ENCODE results near the gene ZNF599. TPM values are rescaled to one million over a fixed set of nuclear protein-coding genes. Genes with fewer than 3 reads are reported as not detected.

The ZNF599 gene
- total and polyA plus RNA-seq, 2 of the 13 experiments (the other 11 are each of a cell fraction or from before 2014, with no cell fraction given), result 5.8 to 7.3 TPM

DNA sequence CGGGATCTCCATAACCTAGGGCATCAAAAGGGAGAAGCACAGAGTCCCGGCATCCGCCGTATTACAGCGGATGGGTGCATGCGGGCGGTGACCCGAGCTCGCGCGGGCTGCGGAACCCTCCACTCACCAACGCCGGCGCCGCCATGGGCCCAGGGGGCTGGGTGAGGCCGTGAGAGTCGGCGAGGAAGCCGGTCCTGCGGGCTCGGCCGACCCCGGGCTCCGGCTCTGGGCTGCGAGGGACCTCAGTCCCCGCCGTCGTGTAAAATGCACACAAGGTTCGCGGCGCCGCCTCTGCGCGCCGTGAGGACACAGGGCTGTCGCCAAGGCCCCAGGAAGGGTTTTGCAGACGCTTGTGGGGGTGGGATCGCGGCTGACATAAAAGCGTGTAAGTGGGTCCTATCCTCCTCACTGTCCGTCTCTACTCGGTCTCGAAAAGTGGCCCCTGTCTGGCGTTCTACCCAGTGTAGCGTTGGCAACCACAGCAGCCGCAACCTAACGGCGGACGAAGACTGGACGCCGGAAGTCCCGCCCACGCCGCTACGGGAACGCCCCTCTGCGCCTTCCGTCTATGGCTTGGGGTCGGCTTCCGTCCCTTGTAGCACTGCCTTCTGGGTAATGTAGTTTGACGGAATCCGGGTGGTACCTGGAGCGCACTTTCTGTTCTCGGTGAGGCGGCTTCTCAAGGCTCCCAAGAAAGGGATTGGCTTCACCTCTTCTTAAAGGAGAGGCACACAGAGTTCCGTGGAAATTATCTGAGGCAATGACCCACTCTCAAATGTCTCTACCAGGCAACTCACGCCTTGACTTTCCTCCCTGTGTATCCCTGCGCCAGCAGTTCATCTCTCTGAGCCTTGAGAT lies at the start of gene ZNF599 (continued):
- TF ChIP-seq POLR2G (IDR thresholded peaks at IDR 0.05; ENCODE audit: low read depth, low read length), result peak; percentile 85
- TF ChIP-seq DNMT3B (CRISPR knock-in tag; conservative IDR thresholded peaks at IDR 0.05), result no peak
- TF ChIP-seq ZFP41 (CRISPR knock-in tag; IDR thresholded peaks at IDR 0.05; ENCODE audit: borderline replicate concordance), result no peak
- TF ChIP-seq PHF5A (CRISPR knock-in tag; IDR thresholded peaks at IDR 0.05; ENCODE audit: low read depth, unreplicated experiment), result no peak
- TF ChIP-seq, protein P1, sequence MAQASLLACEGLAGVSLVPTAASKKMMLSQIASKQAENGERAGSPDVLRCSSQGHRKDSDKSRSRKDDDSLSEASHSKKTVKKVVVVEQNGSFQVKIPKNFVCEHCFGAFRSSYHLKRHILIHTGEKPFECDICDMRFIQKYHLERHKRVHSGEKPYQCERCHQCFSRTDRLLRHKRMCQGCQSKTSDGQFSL (CRISPR knock-in tag; IDR thresholded peaks at IDR 0.05), result no peak
- TF ChIP-seq ZNF30 (CRISPR knock-in tag; IDR thresholded peaks at IDR 0.05), result no peak
- peak; percentile 31; the same call in 1 of the 2 replicates for TF ChIP-seq RAD21 (CRISPR knock-in tag; IDR thresholded peaks at IDR 0.05)
- TF ChIP-seq PRDM4 (CRISPR knock-in tag; IDR thresholded peaks at IDR 0.05; ENCODE audit: borderline replicate concordance), result no peak
- TF ChIP-seq FOXC1 (CRISPR knock-in tag; IDR thresholded peaks at IDR 0.05; ENCODE audit: borderline replicate concordance), result peak; percentile 85
- TF ChIP-seq MED8 (CRISPR knock-in tag; IDR thresholded peaks at IDR 0.05; ENCODE audit: insufficient replicate concordance), result no peak
- TF ChIP-seq NCOA1 (CRISPR knock-in tag; IDR thresholded peaks at IDR 0.05), result peak; percentile 64; the same call in 1 of the 2 replicates
- TF ChIP-seq ZZZ3 (CRISPR knock-in tag; IDR thresholded peaks at IDR 0.05; ENCODE audit: borderline replicate concordance), result peak; percentile 57; the same call in 1 of the 2 replicates
- peak; percentile 73; the same call in 1 of the 2 replicates for TF ChIP-seq MAF1 (CRISPR knock-in tag; IDR thresholded peaks at IDR 0.05; ENCODE audit: borderline replicate concordance)
- TF ChIP-seq CBX5 (CRISPR knock-in tag; IDR thresholded peaks at IDR 0.05; ENCODE audit: borderline replicate concordance), result no peak
- peak; percentile 44; the same call in 1 of the 2 replicates for TF ChIP-seq HOXA5 (CRISPR knock-in tag; IDR thresholded peaks at IDR 0.05)
- TF ChIP-seq ZNF33B (CRISPR knock-in tag; IDR thresholded peaks at IDR 0.05), result 0 out of 2 replicates have a peak, but pooled peaks have one; percentile 54
- TF ChIP-seq ZNF513 (CRISPR knock-in tag; conservative IDR thresholded peaks at IDR 0.05), result no peak
- TF ChIP-seq NCOA2 (CRISPR knock-in tag; IDR thresholded peaks at IDR 0.05), result no peak; the same call in 1 of the 2 replicates
- TF ChIP-seq MIER2 (CRISPR knock-in tag; IDR thresholded peaks at IDR 0.05), result no peak
- TF ChIP-seq NCOA5 (CRISPR knock-in tag; IDR thresholded peaks at IDR 0.05), result no peak
- peak; percentile 75 for TF ChIP-seq BCL3 (CRISPR knock-in tag; IDR thresholded peaks at IDR 0.05)
- TF ChIP-seq KDM5A (IDR thresholded peaks at IDR 0.05; ENCODE audit: borderline replicate concordance, low read length), result peak; percentile 56
- TF ChIP-seq KDM6A (CRISPR knock-in tag; IDR thresholded peaks at IDR 0.05; ENCODE audit: low read depth), result no peak
- no peak for TF ChIP-seq MTF1 (CRISPR knock-in tag; IDR thresholded peaks at IDR 0.05)
- TF ChIP-seq ASH2L (IDR thresholded peaks at IDR 0.05; ENCODE audit: insufficient read length, low read depth, low read length), result peak; percentile 70

Data from HepG2 (cell line).